Nucleus accumbens (tissue), 56 donors: ENCODE results near the gene PAIP1.
"Not testable (repeated sequence)": the region's sequence is repeated elsewhere in the genome, so short reads cannot be mapped to it uniquely, and the experiment has no call there.

Experiments used
- DNase-seq, 56 donors: peaks; one replicate each; lab custom pipeline; 2025; lab: John Stamatoyannopoulos, UW

The PAIP1 gene

GRCh38 chr5:43556857-43557542 lies at the start of gene PAIP1:
PAIP1 (minus strand) TSS chr5:43557077; CDS start chr5:43556846, 231 bp downstream.
- DNase-seq = peak in 55 of 56 donors; percentile 5 to 91 (median 78)

- no peak for DNase-seq
Observed at GRCh38 chr5:43606351-43606750, 49.5 kb upstream of the PAIP1 start.

GRCh38 chr5:43604699-43605098 lies 47.8 kb upstream of the PAIP1 start:
- no peak for DNase-seq

- peak in 54 of 56 donors; percentile 7 to 80 (median 46) for DNase-seq
Observed at GRCh38 chr5:43603344-43604217, 46.7 kb upstream of the PAIP1 start.

- peak in 54 of 56 donors; percentile 29 to 88 (median 70) for DNase-seq
Observed at GRCh38 chr5:43602461-43603343, 45.8 kb upstream of the PAIP1 start, which contains the start of gene NNT. NNT (plus strand) TSS chr5:43603180; CDS start chr5:43609196, 6,016 bp downstream.

GRCh38 chr5:43601454-43602260 lies 44.8 kb upstream of the PAIP1 start:
- no peak for DNase-seq

GRCh38 chr5:43598927-43599326 lies 42.0 kb upstream of the PAIP1 start:
- DNase-seq = not testable (repeated sequence)

- DNase-seq = no peak
Observed at GRCh38 chr5:43592363-43592762, 35.5 kb upstream of the PAIP1 start.

GRCh38 chr5:43590700-43591099 lies 33.8 kb upstream of the PAIP1 start:
- no peak for DNase-seq

GRCh38 chr5:43589310-43589709 lies 32.4 kb upstream of the PAIP1 start:
- DNase-seq = no peak

- DNase-seq = no peak
Observed at GRCh38 chr5:43588842-43589241, 32.0 kb upstream of the PAIP1 start.

GRCh38 chr5:43584166-43584699 lies 27.4 kb upstream of the PAIP1 start:
- no peak for DNase-seq

GRCh38 chr5:43583724-43584123 lies 26.8 kb upstream of the PAIP1 start:
- no peak for DNase-seq

- no peak for DNase-seq
Observed at GRCh38 chr5:43582082-43583005, 25.5 kb upstream of the PAIP1 start.

GRCh38 chr5:43581398-43581797 lies 24.5 kb upstream of the PAIP1 start:
- no peak for DNase-seq

GRCh38 chr5:43580402-43581210 lies 23.7 kb upstream of the PAIP1 start:
- DNase-seq = not testable (repeated sequence)

- DNase-seq = no peak
Observed at GRCh38 chr5:43573058-43573457, 16.2 kb upstream of the PAIP1 start.
